Mucosa of descending colon (tissue), 3 donors: Measurements from ENCODE around the gene PSMC4. TPM values are rescaled to one million over a fixed set of nuclear protein-coding genes. Genes with fewer than 3 reads are reported as not detected.

ENCODE experiments used
- ATAC-seq: fragments of 200-7000 bp; cut with Tn5 transposase; one replicate; pipeline ENCODE4 v1.9.1; 2020; ENCODE audit warnings: mild to moderate bottlenecking, moderate library complexity
- DNase-seq, 3 donors: peaks; one replicate each; pipeline ENCODE4 v3.0.0-alpha.2; 2020
- H3K36me3 ChIP-seq: fragments of 200-600 bp; one replicate; pipeline ENCODE4 v1.8.0; 2021; ENCODE audit warnings: low read depth, mild to moderate bottlenecking
- H3K4me1 ChIP-seq: fragments of 200-600 bp; one replicate; pipeline ENCODE4 v1.8.0; 2021; ENCODE audit warnings: low read depth, mild to moderate bottlenecking
- H3K4me3 ChIP-seq: fragments of 200-600 bp; one replicate; pipeline ENCODE4 v1.8.0; 2021; ENCODE audit warnings: mild to moderate bottlenecking
- H3K9me3 ChIP-seq: fragments of 200-600 bp; one replicate; pipeline ENCODE4 v1.8.0; 2021; ENCODE audit warnings: mild to moderate bottlenecking
- intact Hi-C, 2 donors: fragments of 100-400 bp; cut with DNase I in 1 of 2; cut with micrococcal nuclease in 1 of 2; formaldehyde crosslinking; loops; one replicate each; pipeline versions ENCODE4 v1.11.0 to v1.11.1; 2022; cut with DNase I, micrococcal nuclease
- total RNA-seq, 3 donors: library from RNA; stranded (reverse); fragmentation: NEBNext Ultra II Directional in 2 of 3; extraction: Animal tissue kit (Norgen Biotek cat#: 25700) in 2 of 3; gene quantifications; one replicate each; pipeline versions ENCODE4 v1.2.1 to v1.2.4, GENCODE V29; 2021 to 2023
- TF ChIP-seq, protein P1 (sequence below): fragments of 200-600 bp; IDR thresholded peaks from one replicate; pipeline ENCODE4 v1.8.0; 2022; ENCODE audit warnings: antibody characterized with exemption, mild to moderate bottlenecking
- donor health status: DM: no; HTN: no; CAD: no; lungs with moderate emphysema.
- donor health status: DM: no; HTN: no; CAD: no.
- donor health status: DM: no; HTN: yes; CAD: no.

The PSMC4 gene
- total RNA-seq, 3 donors from 2014 or later = 73.4 to 89.9 (median 77.5) TPM

- DNase-seq (no peak), ATAC-seq (no peak)
- TF ChIP-seq, protein P1, sequence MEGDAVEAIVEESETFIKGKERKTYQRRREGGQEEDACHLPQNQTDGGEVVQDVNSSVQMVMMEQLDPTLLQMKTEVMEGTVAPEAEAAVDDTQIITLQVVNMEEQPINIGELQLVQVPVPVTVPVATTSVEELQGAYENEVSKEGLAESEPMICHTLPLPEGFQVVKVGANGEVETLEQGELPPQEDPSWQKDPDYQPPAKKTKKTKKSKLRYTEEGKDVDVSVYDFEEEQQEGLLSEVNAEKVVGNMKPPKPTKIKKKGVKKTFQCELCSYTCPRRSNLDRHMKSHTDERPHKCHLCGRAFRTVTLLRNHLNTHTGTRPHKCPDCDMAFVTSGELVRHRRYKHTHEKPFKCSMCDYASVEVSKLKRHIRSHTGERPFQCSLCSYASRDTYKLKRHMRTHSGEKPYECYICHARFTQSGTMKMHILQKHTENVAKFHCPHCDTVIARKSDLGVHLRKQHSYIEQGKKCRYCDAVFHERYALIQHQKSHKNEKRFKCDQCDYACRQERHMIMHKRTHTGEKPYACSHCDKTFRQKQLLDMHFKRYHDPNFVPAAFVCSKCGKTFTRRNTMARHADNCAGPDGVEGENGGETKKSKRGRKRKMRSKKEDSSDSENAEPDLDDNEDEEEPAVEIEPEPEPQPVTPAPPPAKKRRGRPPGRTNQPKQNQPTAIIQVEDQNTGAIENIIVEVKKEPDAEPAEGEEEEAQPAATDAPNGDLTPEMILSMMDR = no peak
- Histone ChIP-seq H3K36me3 (no peaks in the 10 kb centered on the region), H3K4me3 (no peak overlapping the region), H3K9me3 (peaks cover 6% of the 10 kb centered on the region), H3K4me1 (no peaks in the 10 kb centered on the region)
- intact Hi-C loops = no loop called here
Observed at GRCh38 chr19:40005691-40006272, 34.8 kb downstream of the PSMC4 start.

DNA sequence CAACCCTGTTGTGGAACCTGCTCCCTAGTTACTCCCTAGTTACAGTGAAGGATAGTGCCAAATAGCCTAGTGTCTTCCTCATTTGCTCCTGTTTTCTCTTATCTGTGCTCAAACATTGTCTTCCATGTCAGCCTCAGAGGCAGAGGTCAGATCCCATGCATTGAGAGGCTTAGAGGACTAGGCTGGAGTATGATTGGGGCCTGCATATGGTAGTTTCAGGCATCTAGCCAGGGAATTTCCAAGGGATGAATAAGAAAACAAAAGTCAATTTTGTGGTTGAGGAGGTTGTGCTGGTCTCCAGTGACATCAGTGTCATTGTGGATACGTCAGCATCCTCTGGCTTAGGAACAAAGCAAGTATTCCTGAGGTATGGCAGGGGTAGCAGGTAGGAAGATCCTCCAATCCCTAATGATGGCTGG, 35.3 kb downstream of the PSMC4 start:
- Histone ChIP-seq H3K36me3 (no peaks in the 10 kb centered on the region), H3K9me3 (peaks cover 6% of the 10 kb centered on the region), H3K4me3 (no peak overlapping the region), H3K4me1 (no peaks in the 10 kb centered on the region)
- intact Hi-C loops = no loop called here
- TF ChIP-seq, protein P1 = no peak
- ATAC-seq (no peak), DNase-seq (no peak)

DNA sequence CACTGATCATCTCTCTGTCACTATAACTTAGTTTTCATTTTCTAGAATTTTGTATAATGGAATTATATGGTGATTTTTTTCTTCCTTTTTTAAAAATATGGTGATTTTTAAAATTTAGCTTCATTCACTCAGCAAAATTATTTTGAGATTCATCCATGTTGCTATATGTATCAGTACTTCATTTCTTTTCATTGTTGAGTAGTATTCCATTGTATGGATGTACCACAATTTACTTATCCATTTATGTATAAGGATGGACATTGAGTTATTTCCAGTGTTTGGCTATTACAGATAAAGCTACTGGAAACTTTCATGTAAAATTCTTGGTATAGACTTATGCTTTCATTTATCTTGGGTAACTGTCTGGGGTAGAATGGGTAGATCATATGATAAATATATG, 38.7 kb downstream of the PSMC4 start:
- ATAC-seq = no peak
- Histone ChIP-seq H3K9me3 (peaks cover 34% of the 10 kb centered on the region), H3K36me3 (no peaks in the 10 kb centered on the region), H3K4me3 (no peak overlapping the region), H3K4me1 (no peaks in the 10 kb centered on the region)
- TF ChIP-seq, protein P1 = no peak
- no peak for DNase-seq
- intact Hi-C loops = no loop called here

- ATAC-seq (no peak), DNase-seq (no peak)
- H3K36me3 ChIP-seq = no peaks in the 10 kb centered on the region
- intact Hi-C loops = no loop called here
- H3K9me3 ChIP-seq = peaks cover 65% of the 10 kb centered on the region
- no peak overlapping the region for H3K4me3 ChIP-seq
- no peaks in the 10 kb centered on the region for H3K4me1 ChIP-seq
- TF ChIP-seq, protein P1 = no peak
Observed at GRCh38 chr19:40013991-40014390, 43.0 kb downstream of the PSMC4 start.

GRCh38 chr19:40023969-40024368, 53.0 kb downstream of the PSMC4 start:
- DNase-seq = no peak
- H3K4me3 ChIP-seq = no peak overlapping the region
- ATAC-seq = no peak
- intact Hi-C loops = no loop called here
- TF ChIP-seq, protein P1 = no peak
- no peaks in the 10 kb centered on the region for H3K36me3 ChIP-seq
- no peaks in the 10 kb centered on the region for H3K4me1 ChIP-seq
- H3K9me3 ChIP-seq = peaks cover 78% of the 10 kb centered on the region
